Keratinocyte (primary cell): Measurements from ENCODE around the gene UGT2B7. TPM values are rescaled to one million over a fixed set of nuclear protein-coding genes. Genes with fewer than 3 reads are reported as not detected.

Source experiments
- DNase-seq: peaks from one replicate; pipeline ENCODE4 v3.0.0-alpha.2; 2011; ENCODE audit warnings: low read depth, missing footprints, low spot score
- FAIRE-seq: peaks from 2 replicates; lab custom pipeline; 2011; peaks lifted over from hg19 to GRCh38; lab: Jason Lieb, UNC
- H2AFZ ChIP-seq: 2 replicates; pipeline ENCODE4 v1.6.0; 2012; ENCODE audit warnings: low read length, control low read depth, inconsistent platforms; ENCODE audit not compliant: control insufficient read depth
- H3K27ac ChIP-seq: 2 replicates; pipeline ENCODE4 v1.5.1; 2011; ENCODE audit warnings: low read length; ENCODE audit not compliant: control insufficient read depth, insufficient read depth
- H3K27me3 ChIP-seq: 3 replicates; pipeline ENCODE4 v1.6.0; 2011; ENCODE audit warnings: low read length; ENCODE audit not compliant: control insufficient read depth, insufficient read depth; ENCODE audit errors: extremely low read depth
- H3K36me3 ChIP-seq, 2 experiments: 2 replicates in 1 of 2; 3 replicates in 1 of 2; pipeline ENCODE4 v1.5.1; 2011; ENCODE audit warnings: low read length in 2 of 2, mild to moderate bottlenecking in 1 of 2; ENCODE audit not compliant: control insufficient read depth in 2 of 2, insufficient read depth in 2 of 2; ENCODE audit errors: extremely low read depth in 1 of 2
- H3K4me1 ChIP-seq: 3 replicates; pipeline ENCODE4 v1.5.1; 2011; ENCODE audit warnings: low read length; ENCODE audit not compliant: control insufficient read depth, insufficient read depth; ENCODE audit errors: extremely low read depth
- H3K4me2 ChIP-seq: 3 replicates; pipeline ENCODE4 v1.6.0; 2011; ENCODE audit warnings: low read depth, low read length; ENCODE audit not compliant: control insufficient read depth, insufficient read depth; ENCODE audit errors: extremely low read depth
- H3K4me3 ChIP-seq, 3 experiments: fragments of 200-600 bp in 1 of 3; sonication (generic) in 1 of 3; 2 replicates in 2 of 3; 3 replicates in 1 of 3; pipeline ENCODE4 v1.5.1; 2011 to 2016; ENCODE audit warnings: low read length in 3 of 3, mild to moderate bottlenecking in 3 of 3, control low read depth in 2 of 3, inconsistent platforms in 1 of 3, low read depth in 1 of 3, mixed read lengths in 1 of 3, mixed run types in 1 of 3, moderate library complexity in 1 of 3; ENCODE audit not compliant: control insufficient read depth in 2 of 3, insufficient read depth in 2 of 3; ENCODE audit errors: extremely low read depth in 1 of 3
- H3K79me2 ChIP-seq: 2 replicates; pipeline ENCODE4 v1.6.0; 2012; ENCODE audit warnings: low read length; ENCODE audit not compliant: control insufficient read depth, insufficient read depth
- H3K9ac ChIP-seq: 3 replicates; pipeline ENCODE4 v1.6.0; 2011; ENCODE audit warnings: low read length; ENCODE audit not compliant: control insufficient read depth, insufficient read depth; ENCODE audit errors: extremely low read depth
- H3K9me1 ChIP-seq: 3 replicates; pipeline ENCODE4 v1.6.0; 2011; ENCODE audit warnings: low read length; ENCODE audit not compliant: control insufficient read depth, insufficient read depth; ENCODE audit errors: extremely low read depth
- H3K9me3 ChIP-seq: 2 replicates; pipeline ENCODE4 v1.5.1; 2012; ENCODE audit warnings: low read depth, low read length; ENCODE audit not compliant: control insufficient read depth
- H4K20me1 ChIP-seq: 3 replicates; pipeline ENCODE4 v1.6.0; 2011; ENCODE audit warnings: low read length; ENCODE audit not compliant: control insufficient read depth, insufficient read depth; ENCODE audit errors: extremely low read depth
- EZH2 ChIP-seq: IDR thresholded peaks from one replicate; pipeline ENCODE4 v1.6.1; 2012; ENCODE audit warnings: inconsistent platforms, mild to moderate bottlenecking, low read length, moderate library complexity
- dilution Hi-C: fragments of 300-500 bp; cut with MboI; formaldehyde crosslinking; loops from one replicate; pipeline ENCODE4 v1.7.0; 2020; ENCODE audit warnings: low sequenced_read_pairs; ENCODE audit not compliant: extremely low pct_ligation_motif_present
- polyA plus RNA-seq, 5 experiments: library from polyadenylated mRNA; depleted of rRNA in 3 of 5; stranded (reverse) in 3 of 5; stranded (forward) in 1 of 5; unstranded in 1 of 5; fragments of >200 nt; gene quantifications; 1 replicate in 1 of 5; 2 replicates in 3 of 5; 3 replicates in 1 of 5; pipeline versions ENCODE4 v1.2.1 to v1.2.3, GENCODE V29; 2011 to 2012; ENCODE audit warnings: missing spikeins in 2 of 5, low read depth in 1 of 5, low replicate concordance in 1 of 5
- TF ChIP-seq, protein P1 (sequence below), 3 experiments: IDR thresholded peaks in 1 of 3; conservative IDR thresholded peaks in 1 of 3; optimal IDR thresholded peaks in 1 of 3; 2 replicates in 2 of 3; 3 replicates in 1 of 3; pipeline versions ENCODE3 to v1.5.1; 2011; ENCODE audit warnings: low read length in 3 of 3, mild to moderate bottlenecking in 3 of 3, moderate library complexity in 2 of 3, control low read depth in 1 of 3, inconsistent platforms in 1 of 3; ENCODE audit not compliant: insufficient read depth in 2 of 3; ENCODE audit errors: extremely low read depth in 1 of 3

The UGT2B7 gene
- polyA plus RNA-seq, 1 donor (not counting 4 experiments of a cell fraction or from before 2014, with no cell fraction given): 0.05 TPM

DNA sequence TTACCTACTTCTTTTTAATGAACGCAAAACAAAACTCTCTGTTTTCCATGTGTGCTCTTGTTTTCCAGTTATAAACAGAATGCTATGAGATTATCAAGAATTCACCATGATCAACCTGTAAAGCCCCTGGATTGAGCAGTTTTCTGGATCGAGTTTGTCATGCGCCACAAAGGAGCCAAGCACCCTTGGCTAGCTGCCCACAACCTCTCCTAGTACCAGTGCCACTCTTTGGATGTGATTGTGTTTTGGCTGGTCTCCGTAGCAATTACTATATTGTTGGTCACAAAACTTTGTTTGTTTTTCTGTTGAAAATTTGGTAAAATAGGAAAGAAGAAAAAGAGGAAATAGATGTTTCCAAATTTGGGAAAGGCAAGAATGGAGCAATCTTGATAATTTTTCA, 51.1 kb downstream of the UGT2B7 start:
- no peak overlapping the region for H3K4me2 ChIP-seq
- dilution Hi-C loops: no loop called here
- H3K9me3 ChIP-seq: no peaks in the 10 kb centered on the region
- no peak overlapping the region for H3K9ac ChIP-seq
- no peak for FAIRE-seq
- no peak overlapping the region for H3K4me3 ChIP-seq
- TF ChIP-seq EZH2: no peak
- TF ChIP-seq, protein P1, sequence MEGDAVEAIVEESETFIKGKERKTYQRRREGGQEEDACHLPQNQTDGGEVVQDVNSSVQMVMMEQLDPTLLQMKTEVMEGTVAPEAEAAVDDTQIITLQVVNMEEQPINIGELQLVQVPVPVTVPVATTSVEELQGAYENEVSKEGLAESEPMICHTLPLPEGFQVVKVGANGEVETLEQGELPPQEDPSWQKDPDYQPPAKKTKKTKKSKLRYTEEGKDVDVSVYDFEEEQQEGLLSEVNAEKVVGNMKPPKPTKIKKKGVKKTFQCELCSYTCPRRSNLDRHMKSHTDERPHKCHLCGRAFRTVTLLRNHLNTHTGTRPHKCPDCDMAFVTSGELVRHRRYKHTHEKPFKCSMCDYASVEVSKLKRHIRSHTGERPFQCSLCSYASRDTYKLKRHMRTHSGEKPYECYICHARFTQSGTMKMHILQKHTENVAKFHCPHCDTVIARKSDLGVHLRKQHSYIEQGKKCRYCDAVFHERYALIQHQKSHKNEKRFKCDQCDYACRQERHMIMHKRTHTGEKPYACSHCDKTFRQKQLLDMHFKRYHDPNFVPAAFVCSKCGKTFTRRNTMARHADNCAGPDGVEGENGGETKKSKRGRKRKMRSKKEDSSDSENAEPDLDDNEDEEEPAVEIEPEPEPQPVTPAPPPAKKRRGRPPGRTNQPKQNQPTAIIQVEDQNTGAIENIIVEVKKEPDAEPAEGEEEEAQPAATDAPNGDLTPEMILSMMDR (optimal IDR thresholded peaks at IDR 0.05 in 1 of 3, IDR thresholded peaks at IDR 0.05 in 1 of 3, conservative IDR thresholded peaks at IDR 0.05 in 1 of 3; ENCODE audit: extremely low read depth in 1 of 3, insufficient read depth in 2 of 3, low read length in 3 of 3): no peak
- no peak for DNase-seq
- no peaks in the 10 kb centered on the region for H3K79me2 ChIP-seq
- H3K4me1 ChIP-seq: no peaks in the 10 kb centered on the region
- H4K20me1 ChIP-seq: no peaks in the 10 kb centered on the region
- H3K27ac ChIP-seq: no peak overlapping the region
- no peak overlapping the region for H2AFZ ChIP-seq
- no peaks in the 10 kb centered on the region for H3K27me3 ChIP-seq
- no peaks in the 10 kb centered on the region for H3K36me3 ChIP-seq
- H3K9me1 ChIP-seq: no peaks in the 10 kb centered on the region

DNA sequence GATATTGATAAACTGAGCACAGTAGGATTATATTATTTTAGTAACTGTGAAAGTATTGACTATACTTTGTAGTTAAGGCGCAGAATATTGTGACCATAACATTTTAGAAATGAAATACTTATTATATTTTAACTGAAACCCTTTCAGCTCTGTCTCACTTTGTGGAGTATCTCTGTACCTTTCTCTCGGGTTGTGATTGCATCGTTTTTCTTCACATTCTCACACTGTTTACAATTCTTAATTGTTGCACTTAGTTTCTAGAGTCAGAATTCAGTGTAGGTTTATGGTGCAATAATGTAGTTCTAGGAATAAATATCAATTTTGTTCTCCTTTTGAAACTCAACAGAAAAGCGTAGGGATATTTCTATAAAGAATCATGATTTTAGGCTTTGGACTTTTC, 57.7 kb downstream of the UGT2B7 start:
- Histone ChIP-seq H3K27me3 (no peaks in the 10 kb centered on the region), H2AFZ (no peak overlapping the region), H3K4me3 (no peak overlapping the region), H3K27ac (no peak overlapping the region), H3K4me2 (no peak overlapping the region), H3K36me3 (no peaks in the 10 kb centered on the region), H3K9me3 (no peaks in the 10 kb centered on the region), H3K9ac (no peak overlapping the region), H4K20me1 (no peaks in the 10 kb centered on the region), H3K79me2 (no peaks in the 10 kb centered on the region), H3K4me1 (no peaks in the 10 kb centered on the region), H3K9me1 (no peaks in the 10 kb centered on the region)
- TF ChIP-seq, protein P1 (optimal IDR thresholded peaks at IDR 0.05 in 1 of 3, IDR thresholded peaks at IDR 0.05 in 1 of 3, conservative IDR thresholded peaks at IDR 0.05 in 1 of 3; ENCODE audit: extremely low read depth in 1 of 3, insufficient read depth in 2 of 3, low read length in 3 of 3): no peak
- no peak for TF ChIP-seq EZH2
- FAIRE-seq (no peak), DNase-seq (no peak)
- dilution Hi-C loops: no loop called here
